Erythroblast (primary cell): ENCODE measurements around the gene SLC49A4.

Source experiments
- GATA1 ChIP-seq: IDR thresholded peaks from 2 replicates; pipeline ENCODE4 v1.6.1; 2011; ENCODE audit warnings: low read depth, mild to moderate bottlenecking, control low read depth, low read length, moderate library complexity
- POLR2A ChIP-seq: IDR thresholded peaks from 2 replicates; pipeline ENCODE4 v1.6.1; 2011; ENCODE audit warnings: mild to moderate bottlenecking, low read length

DNA sequence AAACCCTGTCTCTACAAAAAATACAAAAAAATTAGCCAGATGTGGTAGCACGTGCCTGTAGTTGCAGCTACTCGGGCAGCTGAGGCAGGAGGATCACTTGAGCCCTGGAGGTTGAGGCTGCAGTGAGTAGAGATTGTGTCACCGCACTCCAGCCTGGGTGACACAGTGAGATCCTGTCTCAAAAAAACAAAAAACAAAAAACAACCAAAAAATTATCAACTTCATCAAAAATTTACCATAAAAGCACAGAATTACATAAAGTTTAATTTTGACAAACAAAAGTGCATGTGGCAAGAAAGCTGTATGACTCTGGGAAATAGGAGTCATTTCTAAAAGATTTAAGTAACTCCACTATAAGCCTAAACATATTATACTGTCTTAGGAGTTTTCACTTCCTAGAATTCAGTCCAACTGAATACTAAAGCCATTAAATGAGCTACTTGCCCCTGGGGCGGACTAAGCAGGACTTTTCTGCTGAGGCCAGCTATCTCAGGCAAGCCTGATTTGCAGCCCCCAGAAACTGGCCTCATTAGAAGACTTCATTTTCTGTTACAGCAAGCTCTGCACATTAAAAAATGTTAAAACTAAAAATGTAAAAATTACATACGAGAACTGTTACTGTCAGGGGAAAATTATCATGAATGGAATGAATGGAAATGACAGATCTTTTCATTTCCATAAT is 24.2 kb upstream of the SLC49A4 start:
- TF ChIP-seq POLR2A (no peak), GATA1 (no peak)
